ENCODE data around the gene SHKBP1. TPM values are rescaled to one million over a fixed set of nuclear protein-coding genes. Genes with fewer than 3 reads are reported as not detected.

Gene SHKBP1
- total and polyA plus RNA-seq, 4 donors, result 10.1 to 22.9 (median 15.4) TPM

- 65% methylated on average over 14 of the region's 14 CpGs for WGBS
- TF ChIP-seq GABPA (IDR thresholded peaks at IDR 0.05 in 1 of 2, conservative IDR thresholded peaks at IDR 0.05 in 1 of 2) (no peak), YY1 (IDR thresholded peaks at IDR 0.05) (no peak), MAX (IDR thresholded peaks at IDR 0.05) (no peak), CTCF (IDR thresholded peaks at IDR 0.05; ENCODE audit: low read depth, low read length, missing input control) (no peak), EGR1 (IDR thresholded peaks at IDR 0.05; ENCODE audit: low read depth in 2 of 2) (no peak), RXRA (IDR thresholded peaks at IDR 0.05) (no peak), NR2F2 (IDR thresholded peaks at IDR 0.05) (no peak), HNF4A (conservative IDR thresholded peaks at IDR 0.05) (no peak), REST (IDR thresholded peaks at IDR 0.05) (no peak), JUND (IDR thresholded peaks at IDR 0.05) (no peak), TAF1 (conservative IDR thresholded peaks at IDR 0.05) (no peak), FOXA2 (IDR thresholded peaks at IDR 0.05) (no peak), ATF3 (IDR thresholded peaks at IDR 0.05) (no peak), RAD21 (IDR thresholded peaks at IDR 0.05) (no peak), ZBTB33 (IDR thresholded peaks at IDR 0.05) (no peak), HNF4G (IDR thresholded peaks at IDR 0.05) (no peak), SP1 (IDR thresholded peaks at IDR 0.05) (no peak)
- Histone ChIP-seq H3K27ac (ENCODE audit: low read depth in 1 of 2, low read length in 2 of 2) (no peak overlapping the region), H3K4me3 (ENCODE audit: low read depth in 1 of 3, low read length in 3 of 3) (no peak overlapping the region), H3K9me3 (ENCODE audit: control insufficient read depth in 4 of 4, low read length in 3 of 4) (no peaks in the 10 kb centered on the region), H3K9ac (ENCODE audit: low read depth in 1 of 2, low read length in 2 of 2) (no peak overlapping the region), H3K36me3 (ENCODE audit: control insufficient read depth in 4 of 4, insufficient read depth in 3 of 4, low read depth in 1 of 4, low read length in 3 of 4) (no peaks in the 10 kb centered on the region), H3K27me3 (ENCODE audit: control insufficient read depth in 4 of 4, insufficient read depth in 4 of 4, low read length in 3 of 4) (no peaks in the 10 kb centered on the region), H3K4me1 (ENCODE audit: control insufficient read depth in 4 of 4, insufficient read depth in 4 of 4, low read length in 3 of 4) (peaks cover 0 to 9% (median 5%) of the 10 kb centered on the region in 4 donors)
- DNase-seq (ENCODE audit: low spot score), result no peak
These were observed 48.1 kb upstream of the SHKBP1 start for GRCh38 chr19:40528533-40529092.
